Vagina (tissue), 2 donors: ENCODE results near the gene TTC33.

Source experiments
- CTCF ChIP-seq, 3 experiments: fragments of 450-650 bp in 2 of 3; fragments of 200-600 bp in 1 of 3; sonication (generic) in 1 of 3; IDR thresholded peaks; one replicate each; pipeline ENCODE4 v1.5.1; 2017 to 2019; ENCODE audit warnings: antibody characterized with exemption in 3 of 3, mild to moderate bottlenecking in 2 of 3, moderate library complexity in 2 of 3
- POLR2AphosphoS5 ChIP-seq, 2 donors: sonication (generic); formaldehyde crosslinking; IDR thresholded peaks; one replicate each; pipeline ENCODE4 v1.9.0; 2017; ENCODE audit warnings: antibody characterized with exemption in 2 of 2, mild to moderate bottlenecking in 2 of 2, low read depth in 1 of 2; ENCODE audit not compliant: insufficient read depth in 1 of 2

DNA sequence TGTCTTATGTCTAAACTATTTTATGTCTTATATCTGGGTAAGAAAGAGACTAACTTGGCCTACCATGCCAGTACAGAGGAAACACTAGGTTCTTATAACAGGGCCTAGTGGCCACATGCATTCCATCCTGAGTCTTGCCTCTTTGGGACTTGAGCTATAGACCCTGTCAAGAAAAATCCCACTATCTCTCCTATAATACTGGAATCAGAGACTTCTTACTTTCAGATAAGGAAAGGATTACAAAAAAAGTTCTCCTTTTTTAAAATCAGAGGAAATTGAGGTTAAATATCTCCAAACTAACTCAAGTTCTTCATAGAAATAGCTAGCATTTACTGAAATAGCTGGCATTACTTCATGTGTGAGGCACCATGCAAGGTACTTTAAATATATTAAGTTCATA is 41.8 kb downstream of the TTC33 start:
- TF ChIP-seq CTCF (IDR thresholded peaks at IDR 0.05) (no peak), POLR2AphosphoS5 (IDR thresholded peaks at IDR 0.05; ENCODE audit: insufficient read depth in 1 of 2, low read depth in 1 of 2) (no peak)
